HG02943 (cell line): ENCODE data around the gene CNTNAP2.
A peak's percentile ranks its signal among the peaks of the same experiment; 100 is the strongest.

Source experiments
- ATAC-seq: cut with Tn5 transposase; IDR thresholded peaks from one replicate; pipeline ENCODE4 v1.9.1; 2021; ENCODE audit warnings: mild to moderate bottlenecking, low read depth, moderate library complexity; ENCODE audit not compliant: unreplicated experiment

Gene CNTNAP2

GRCh38 chr7:148241700-148242293 is 2125.2 kb downstream of the CNTNAP2 start:
- ATAC-seq: no peak

GRCh38 chr7:148242294-148242821 is 2125.8 kb downstream of the CNTNAP2 start:
- peak; percentile 84 for ATAC-seq

- no peak for ATAC-seq
Measured at GRCh38 chr7:148245381-148245780, 2128.8 kb downstream of the CNTNAP2 start.

- ATAC-seq: no peak
Measured at GRCh38 chr7:148253629-148254028, 2137.0 kb downstream of the CNTNAP2 start.

- ATAC-seq: no peak
Measured at GRCh38 chr7:148255333-148255732, 2138.7 kb downstream of the CNTNAP2 start.

GRCh38 chr7:148256433-148256832 is 2139.8 kb downstream of the CNTNAP2 start:
- no peak for ATAC-seq

- ATAC-seq: no peak
Measured at GRCh38 chr7:148260599-148260998, 2144.0 kb downstream of the CNTNAP2 start.

- ATAC-seq: no peak
Measured at GRCh38 chr7:148261523-148261922, 2144.9 kb downstream of the CNTNAP2 start.

- ATAC-seq: no peak
Measured at GRCh38 chr7:148261996-148262688, 2145.5 kb downstream of the CNTNAP2 start.

- ATAC-seq: peak; percentile 74
Measured at GRCh38 chr7:148262721-148263229, 2146.2 kb downstream of the CNTNAP2 start.

- ATAC-seq: no peak
Measured at GRCh38 chr7:148264933-148265557, 2148.4 kb downstream of the CNTNAP2 start.

GRCh38 chr7:148265896-148266295 is 2149.3 kb downstream of the CNTNAP2 start:
- ATAC-seq: no peak

GRCh38 chr7:148266795-148267194 is 2150.2 kb downstream of the CNTNAP2 start:
- no peak for ATAC-seq

GRCh38 chr7:148270576-148270975 is 2154.0 kb downstream of the CNTNAP2 start:
- ATAC-seq: no peak

- no peak for ATAC-seq
Measured at GRCh38 chr7:148274118-148274517, 2157.5 kb downstream of the CNTNAP2 start.

- ATAC-seq: no peak
Measured at GRCh38 chr7:148275359-148275890, 2158.8 kb downstream of the CNTNAP2 start.

- ATAC-seq: no peak
Measured at GRCh38 chr7:148276314-148277041, 2159.9 kb downstream of the CNTNAP2 start.

GRCh38 chr7:148277042-148277660 is 2160.6 kb downstream of the CNTNAP2 start:
- no peak for ATAC-seq

- ATAC-seq: no peak
Measured at GRCh38 chr7:148286150-148286549, 2169.5 kb downstream of the CNTNAP2 start.

GRCh38 chr7:148287538-148287937 is 2170.9 kb downstream of the CNTNAP2 start:
- ATAC-seq: no peak
